Activated naive CD4-positive, alpha-beta T cell treated with anti-CD3 and anti-CD28 coated beads, Interleukin-2, amount 10 ng/mL, durations not matched to agents 7 days and 5 days (primary cell): Measurements from ENCODE around the gene FBXO15.

ENCODE experiments used
- CTCF ChIA-PET: fragments of 350-600 bp; sonication (Branson Sonifier 250); formaldehyde crosslinking; loops from one replicate; lab custom pipeline; 2021; ENCODE audit warnings: antibody characterized with exemption; lab: Charles Lee
- DNase-seq: peaks from one replicate; pipeline ENCODE4 v3.0.0-alpha.2; 2020
- H3K27ac Mint-ChIP-seq: one replicate; pipeline ENCODE4 v1.8.0; 2021; ENCODE audit warnings: mild to moderate bottlenecking, moderate library complexity, mixed read lengths
- H3K27me3 Mint-ChIP-seq: one replicate; pipeline ENCODE4 v1.8.0; 2021; ENCODE audit warnings: mild to moderate bottlenecking, mixed read lengths
- H3K36me3 Mint-ChIP-seq: one replicate; pipeline ENCODE4 v1.8.0; 2021; ENCODE audit warnings: mixed read lengths
- H3K4me1 Mint-ChIP-seq: one replicate; pipeline ENCODE4 v1.8.0; 2021; ENCODE audit warnings: mixed read lengths
- H3K4me3 Mint-ChIP-seq: one replicate; pipeline ENCODE4 v1.8.0; 2021; ENCODE audit warnings: mild to moderate bottlenecking, moderate library complexity, mixed read lengths
- H3K9me3 Mint-ChIP-seq: one replicate; pipeline ENCODE4 v1.8.0; 2021; ENCODE audit warnings: mixed read lengths

FBXO15 gene, protein sequence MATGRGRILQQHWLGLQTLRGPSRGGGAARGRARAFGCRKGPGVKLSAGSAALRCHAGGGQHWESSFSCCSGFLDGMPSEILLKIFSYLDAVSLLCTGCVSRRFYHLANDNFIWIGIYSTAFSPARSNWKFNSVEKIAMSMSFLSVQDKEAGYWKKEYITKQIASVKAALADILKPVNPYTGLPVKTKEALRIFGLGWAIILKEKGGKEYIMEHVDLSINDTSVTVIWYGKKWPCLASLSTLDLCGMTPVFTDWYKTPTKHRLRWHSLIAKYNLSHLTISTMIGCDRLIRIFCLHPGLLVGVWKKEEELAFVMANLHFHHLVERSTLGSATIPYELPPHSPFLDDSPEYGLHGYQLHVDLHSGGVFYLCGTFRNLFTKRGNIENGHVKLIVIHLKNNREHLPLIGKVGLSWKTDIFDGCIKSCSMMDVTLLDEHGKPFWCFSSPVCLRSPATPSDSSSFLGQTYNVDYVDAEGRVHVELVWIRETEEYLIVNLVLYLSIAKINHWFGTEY

DNA sequence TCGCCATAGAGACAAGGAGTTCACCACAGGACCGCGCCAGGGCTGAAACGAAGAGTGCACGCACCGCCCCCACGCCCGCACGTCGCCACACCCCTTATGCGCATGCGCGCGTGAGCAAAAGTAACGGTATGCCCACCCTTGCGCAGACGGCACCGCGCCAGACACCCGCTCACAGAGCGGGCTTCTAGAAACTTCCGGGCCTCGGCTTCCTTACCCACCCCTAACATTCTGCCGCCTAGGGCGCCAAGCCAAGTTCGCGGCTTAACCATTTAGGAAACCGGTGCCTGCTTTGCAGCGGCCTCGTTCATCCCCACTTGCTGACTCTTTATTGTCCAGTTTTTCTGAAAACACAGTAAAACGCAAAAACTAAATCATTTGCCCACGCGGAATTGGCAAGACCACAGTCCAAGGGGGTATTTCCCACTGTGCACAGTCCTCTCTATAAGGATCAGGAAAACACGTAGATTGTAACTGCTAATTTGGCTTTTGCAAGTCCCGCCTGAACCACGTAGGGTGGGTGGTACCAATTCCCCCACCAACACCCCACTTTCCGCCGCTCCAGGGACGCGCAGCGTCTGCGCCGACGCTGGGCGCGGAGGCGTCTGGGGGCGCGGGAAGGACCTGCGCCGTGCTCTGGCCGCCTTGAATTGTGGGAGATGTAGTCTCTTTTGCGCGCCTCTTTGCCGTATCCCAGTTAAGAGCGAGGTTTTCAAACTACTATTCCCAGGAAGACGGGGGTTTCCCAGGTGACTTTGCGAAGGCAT lies at the start of gene FBXO15, which contains the start of gene TIMM21:
TSS of gene FBXO15 (minus strand) at position 56 of the 764 bp plus-strand sequence. CDS start at position 7, 49 bp downstream.
TSS of gene TIMM21 (plus strand) at position 745 of the 764 bp plus-strand sequence. CDS start 286 bp downstream, outside the sequence.
- Mint-ChIP-seq H3K4me3 (peak within 1 kb of the TSS; percentile 95), H3K27me3 (peaks cover 4% of the 10 kb centered on the region), H3K4me1 (peaks cover 50% of the 10 kb centered on the region), H3K27ac (peak within 1 kb of the TSS; percentile 100), H3K9me3 (no peaks in the 10 kb centered on the region), H3K36me3 (peaks cover 18% of the 10 kb centered on the region)
- DNase-seq, result peak; percentile 97
- CTCF ChIA-PET, result interaction anchor here (1.0 kb wide), 1 partner anchor 8 kb away, joined by 3 read pairs; no protein-coding TSS in a partner anchor

DNA sequence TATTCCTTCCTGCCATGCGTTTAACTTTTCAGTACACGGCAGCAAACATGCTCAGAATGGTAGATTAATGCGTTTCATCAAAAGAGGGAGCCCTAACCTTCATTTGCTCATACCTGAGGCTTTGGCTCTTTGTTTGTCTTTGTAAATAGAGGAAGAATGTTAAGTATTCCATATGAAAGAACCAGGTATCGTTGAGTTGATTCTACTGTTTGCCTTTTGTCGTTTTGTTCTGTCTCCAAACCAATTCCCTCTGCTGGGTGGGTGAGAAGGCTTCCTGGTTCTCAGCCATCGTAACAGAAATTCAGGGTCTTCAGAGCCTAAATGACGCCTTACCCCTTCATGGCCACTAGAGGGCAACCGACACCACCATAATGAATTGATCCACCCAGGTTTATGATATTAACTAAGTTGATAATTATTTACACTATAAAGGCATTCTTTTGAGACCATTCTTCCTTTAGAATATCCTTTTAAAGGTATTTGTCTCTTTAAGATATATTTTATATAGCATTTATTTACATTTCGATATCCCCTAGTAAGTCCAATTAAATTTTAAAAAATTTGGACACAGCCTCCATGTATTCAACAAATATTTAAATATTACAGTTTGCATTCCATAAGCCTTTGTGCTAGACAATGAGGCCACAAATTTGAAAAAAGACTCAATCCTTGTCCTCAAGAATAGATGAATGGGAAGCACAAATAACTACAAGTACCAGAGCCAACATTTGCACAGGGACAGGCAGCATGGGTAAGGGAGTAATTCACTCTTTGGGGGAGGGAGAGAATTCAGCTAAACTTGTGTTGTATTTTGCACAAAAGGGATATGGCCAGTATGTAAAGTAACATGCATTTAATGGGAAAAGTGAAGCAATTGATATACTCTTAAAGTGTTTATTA lies 48.8 kb upstream of the FBXO15 start:
- no peaks in the 10 kb centered on the region for H3K36me3 Mint-ChIP-seq
- H3K27me3 Mint-ChIP-seq, result peaks cover 25% of the 10 kb centered on the region
- H3K4me1 Mint-ChIP-seq, result peaks cover 2% of the 10 kb centered on the region
- no peak overlapping the region for H3K27ac Mint-ChIP-seq
- H3K9me3 Mint-ChIP-seq, result no peaks in the 10 kb centered on the region
- CTCF ChIA-PET, result interaction anchor here (0.5 to 4.0 kb wide), 14 partner anchors 55 to 373 kb away, joined by 3 to 31 read pairs (median 5); no protein-coding TSS in a partner anchor
- peak overlapping the region; percentile 48 for H3K4me3 Mint-ChIP-seq
- peak; percentile 63 for DNase-seq

DNA sequence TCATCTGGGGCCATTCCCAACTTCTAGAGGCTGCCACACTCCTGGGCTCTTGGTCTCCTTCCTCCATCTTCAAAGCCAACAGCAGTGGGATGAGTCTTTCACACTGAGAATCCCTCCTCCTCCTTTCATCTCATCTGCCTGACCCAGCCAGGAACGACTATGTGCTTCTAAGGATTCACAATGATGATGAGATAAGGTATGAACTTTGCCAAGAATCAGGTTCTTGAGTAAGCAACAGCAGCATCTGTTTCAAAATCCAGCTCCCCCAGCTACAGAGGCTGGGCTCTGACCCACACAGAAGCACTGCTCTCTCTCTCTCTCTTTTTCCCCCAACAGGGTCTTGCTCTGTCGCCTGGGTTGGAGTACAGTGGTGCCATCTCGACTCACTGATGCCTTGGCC lies 47.1 kb upstream of the FBXO15 start:
- Mint-ChIP-seq H3K27me3 (peaks cover 20% of the 10 kb centered on the region), H3K36me3 (no peaks in the 10 kb centered on the region), H3K27ac (no peak overlapping the region), H3K9me3 (no peaks in the 10 kb centered on the region), H3K4me1 (peaks cover 2% of the 10 kb centered on the region), H3K4me3 (no peak overlapping the region)
- no peak for DNase-seq
- CTCF ChIA-PET, result interaction anchor here (1.5 kb wide), 1 partner anchor 147 kb away, joined by 6 read pairs; no protein-coding TSS in a partner anchor

DNA sequence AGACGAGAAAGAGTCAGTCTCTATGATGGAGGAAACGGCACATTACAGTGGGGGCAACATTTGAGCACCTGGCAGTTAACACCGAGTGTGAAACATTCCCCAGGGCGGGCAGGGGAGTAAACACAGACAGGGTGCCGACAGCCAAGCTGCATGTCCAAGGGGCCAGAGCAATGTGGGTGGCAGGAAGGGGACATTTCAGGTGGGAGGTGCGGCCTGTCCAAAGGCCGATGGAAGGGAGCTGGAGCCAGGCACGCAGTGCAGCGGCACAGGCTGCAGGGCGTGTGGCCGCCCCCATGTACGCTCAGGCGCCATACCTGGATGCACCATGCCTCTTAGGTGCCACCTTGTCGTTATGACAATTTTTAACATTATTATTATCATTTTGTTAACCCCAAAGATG lies 43.9 kb upstream of the FBXO15 start:
- no peak overlapping the region for H3K27ac Mint-ChIP-seq
- no peak overlapping the region for H3K4me3 Mint-ChIP-seq
- peaks cover 2% of the 10 kb centered on the region for H3K4me1 Mint-ChIP-seq
- CTCF ChIA-PET, result no interaction called here
- no peaks in the 10 kb centered on the region for H3K36me3 Mint-ChIP-seq
- DNase-seq, result no peak
- H3K27me3 Mint-ChIP-seq, result peaks cover 24% of the 10 kb centered on the region
- H3K9me3 Mint-ChIP-seq, result no peaks in the 10 kb centered on the region

DNA sequence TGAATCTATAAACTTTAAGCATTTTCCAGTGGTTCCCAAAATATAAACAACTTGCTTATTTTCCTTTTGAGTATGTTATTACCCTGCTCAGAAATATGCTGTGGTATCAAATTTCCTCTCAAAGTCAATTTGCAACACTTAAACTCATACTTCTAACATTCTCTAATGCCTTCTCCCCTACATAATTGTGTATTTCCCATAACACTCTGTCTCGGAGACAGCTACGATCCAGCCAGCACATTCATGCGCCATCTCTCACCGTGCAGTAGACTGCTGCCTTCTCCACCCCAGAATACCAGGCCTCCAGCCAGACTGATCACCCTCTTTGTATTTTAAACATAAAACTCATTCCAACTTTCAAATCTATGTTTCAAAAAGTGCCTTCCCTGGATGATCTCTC lies 42.5 kb upstream of the FBXO15 start:
- peaks cover 25% of the 10 kb centered on the region for H3K27me3 Mint-ChIP-seq
- H3K4me1 Mint-ChIP-seq, result no peaks in the 10 kb centered on the region
- no peaks in the 10 kb centered on the region for H3K36me3 Mint-ChIP-seq
- no peaks in the 10 kb centered on the region for H3K9me3 Mint-ChIP-seq
- no peak for DNase-seq
- CTCF ChIA-PET, result interaction anchor here (1.5 kb wide), 1 partner anchor 107 kb away, joined by 3 read pairs; no protein-coding TSS in a partner anchor
- no peak overlapping the region for H3K27ac Mint-ChIP-seq
- H3K4me3 Mint-ChIP-seq, result no peak overlapping the region

DNA sequence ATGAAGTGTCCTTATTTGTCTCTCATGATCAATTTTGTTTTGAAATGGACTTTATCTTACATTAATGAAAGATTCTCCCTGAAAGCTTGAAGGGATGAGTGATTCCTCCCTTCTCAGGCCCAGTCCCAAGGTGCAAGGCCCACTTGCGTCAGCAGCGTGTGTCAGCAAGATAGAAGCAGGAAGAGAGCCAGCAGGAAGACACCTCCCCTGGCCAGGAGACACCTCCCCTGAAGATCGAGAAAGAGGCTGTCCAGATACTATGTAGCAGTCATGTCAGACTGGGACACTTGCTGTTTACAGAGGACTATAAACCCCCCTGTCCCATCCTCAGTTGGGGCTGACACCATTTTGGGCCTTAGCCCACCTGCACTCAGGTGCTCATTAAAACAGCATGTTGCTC lies 39.0 kb upstream of the FBXO15 start:
- Mint-ChIP-seq H3K4me1 (no peaks in the 10 kb centered on the region), H3K4me3 (no peak overlapping the region), H3K27ac (no peak overlapping the region), H3K27me3 (peaks cover 14% of the 10 kb centered on the region), H3K36me3 (no peaks in the 10 kb centered on the region), H3K9me3 (no peaks in the 10 kb centered on the region)
- DNase-seq, result no peak
- CTCF ChIA-PET, result no interaction called here

DNA sequence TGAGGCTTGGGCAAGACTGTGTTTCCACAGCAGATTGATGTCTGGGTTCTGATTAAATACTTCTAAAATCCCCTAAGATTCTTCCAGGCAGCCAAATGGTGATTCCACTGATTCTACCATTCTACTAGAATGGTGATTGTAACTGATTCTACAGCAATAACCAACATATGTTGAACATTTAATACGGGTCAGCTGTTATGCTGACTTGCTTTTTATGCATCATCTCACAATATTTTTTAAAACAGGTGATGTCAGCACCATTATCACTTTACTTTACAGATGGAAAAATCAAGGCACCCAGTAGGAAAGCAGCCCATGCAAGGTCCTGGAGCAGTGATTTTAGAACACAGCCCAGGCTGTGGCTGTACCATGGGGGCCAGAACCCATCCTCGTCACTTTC lies 38.2 kb upstream of the FBXO15 start:
- Mint-ChIP-seq H3K4me3 (no peak overlapping the region), H3K36me3 (no peaks in the 10 kb centered on the region), H3K27ac (no peak overlapping the region), H3K4me1 (no peaks in the 10 kb centered on the region), H3K27me3 (peaks cover 14% of the 10 kb centered on the region), H3K9me3 (no peaks in the 10 kb centered on the region)
- CTCF ChIA-PET, result no interaction called here
- DNase-seq, result no peak

DNA sequence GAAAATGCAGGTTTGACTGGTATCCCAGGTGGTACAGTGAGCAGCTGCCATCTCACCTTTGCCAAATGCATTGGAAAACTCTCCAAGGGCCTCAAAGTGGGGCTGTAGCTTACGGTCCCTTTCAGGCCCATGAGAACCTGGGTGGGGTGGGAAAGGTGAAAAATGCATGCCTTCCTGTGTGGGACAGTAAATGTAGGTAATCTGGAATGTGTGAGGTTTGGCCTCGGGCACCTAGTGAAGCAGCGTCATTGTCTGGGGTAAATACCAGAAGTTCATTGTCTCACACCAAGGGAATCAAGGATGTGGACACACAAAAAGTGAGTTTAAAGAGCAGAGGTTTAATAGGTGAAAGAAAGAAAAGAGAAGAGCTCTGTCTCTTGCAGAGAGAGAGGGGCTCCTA lies 37.2 kb upstream of the FBXO15 start:
- no peaks in the 10 kb centered on the region for H3K4me1 Mint-ChIP-seq
- H3K27me3 Mint-ChIP-seq, result peaks cover 19% of the 10 kb centered on the region
- no peak overlapping the region for H3K4me3 Mint-ChIP-seq
- H3K27ac Mint-ChIP-seq, result no peak overlapping the region
- H3K9me3 Mint-ChIP-seq, result no peaks in the 10 kb centered on the region
- CTCF ChIA-PET, result no interaction called here
- DNase-seq, result no peak
- no peaks in the 10 kb centered on the region for H3K36me3 Mint-ChIP-seq

DNA sequence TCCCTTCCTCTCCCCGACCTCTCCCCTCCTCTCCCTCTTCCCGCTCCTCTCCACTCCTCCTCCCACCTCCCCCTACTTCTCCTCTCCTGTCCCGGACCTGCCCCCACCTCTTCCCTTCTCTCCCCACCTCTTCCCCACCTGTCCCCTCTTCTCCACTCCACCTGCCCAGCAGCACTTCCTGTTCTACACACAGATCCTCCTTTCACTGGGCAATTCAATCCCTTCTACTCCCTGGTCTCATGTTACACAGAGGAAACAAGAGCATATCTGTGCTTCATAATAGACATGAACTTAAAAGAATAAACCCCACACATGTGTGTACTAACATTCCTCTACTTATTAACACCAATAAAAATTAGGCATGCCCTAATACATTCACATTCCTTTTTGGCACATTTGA lies 35.5 kb upstream of the FBXO15 start:
- DNase-seq, result no peak
- no peak overlapping the region for H3K27ac Mint-ChIP-seq
- H3K4me3 Mint-ChIP-seq, result no peak overlapping the region
- CTCF ChIA-PET, result no interaction called here
- peaks cover 16% of the 10 kb centered on the region for H3K27me3 Mint-ChIP-seq
- H3K36me3 Mint-ChIP-seq, result no peaks in the 10 kb centered on the region
- no peaks in the 10 kb centered on the region for H3K9me3 Mint-ChIP-seq
- no peaks in the 10 kb centered on the region for H3K4me1 Mint-ChIP-seq

DNA sequence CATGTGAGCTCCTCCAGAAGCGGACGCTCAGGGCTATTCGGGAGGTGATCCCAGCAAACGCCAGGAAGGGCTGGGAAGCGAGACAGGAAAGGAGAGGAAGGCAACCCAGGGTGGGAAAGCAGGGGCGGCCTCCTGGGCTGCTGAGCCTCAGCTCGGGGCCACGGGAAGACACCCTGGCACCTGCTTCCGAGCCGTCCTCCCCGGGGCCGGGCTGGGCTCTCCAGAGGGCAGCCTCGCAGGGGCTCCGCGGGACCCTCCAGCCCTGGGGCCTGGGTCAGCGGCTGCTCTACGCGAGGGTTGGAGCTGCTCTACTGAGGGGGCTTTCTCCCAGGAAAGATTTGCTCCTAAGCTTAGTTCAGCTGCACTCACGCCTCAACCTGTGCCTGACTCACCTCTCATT lies 34.7 kb upstream of the FBXO15 start:
- CTCF ChIA-PET, result no interaction called here
- Mint-ChIP-seq H3K4me3 (no peak overlapping the region), H3K36me3 (no peaks in the 10 kb centered on the region), H3K27ac (no peak overlapping the region), H3K4me1 (no peaks in the 10 kb centered on the region), H3K9me3 (no peaks in the 10 kb centered on the region), H3K27me3 (peaks cover 16% of the 10 kb centered on the region)
- DNase-seq, result no peak

DNA sequence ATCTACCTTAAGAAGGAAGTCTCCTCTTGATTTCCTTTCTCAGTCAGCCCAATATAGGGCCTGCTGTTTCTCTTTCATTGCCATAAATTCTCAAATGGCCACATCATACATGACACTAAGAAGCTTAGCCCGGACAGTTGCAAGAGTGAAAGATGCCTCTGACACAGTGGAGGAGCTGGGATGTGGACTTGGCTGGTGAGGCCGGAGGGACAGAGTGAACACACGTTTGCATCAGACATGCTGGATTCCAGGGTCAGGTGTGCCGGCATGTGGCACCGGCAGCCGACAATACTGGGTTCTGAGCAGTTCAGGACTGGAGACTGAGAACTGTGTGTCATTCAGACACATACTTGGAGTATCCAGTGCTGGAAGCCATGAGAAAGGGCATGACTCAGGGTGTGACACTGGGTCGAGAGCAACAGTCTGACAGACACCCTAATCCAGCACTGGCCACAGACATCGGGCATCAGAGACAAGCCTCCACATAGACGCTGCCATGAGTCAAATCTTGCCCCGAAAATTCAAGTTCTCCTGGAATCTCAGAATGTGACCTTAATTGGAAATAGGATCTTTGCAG lies 32.1 kb upstream of the FBXO15 start:
- no peak overlapping the region for H3K27ac Mint-ChIP-seq
- H3K9me3 Mint-ChIP-seq, result no peaks in the 10 kb centered on the region
- no peaks in the 10 kb centered on the region for H3K4me1 Mint-ChIP-seq
- no peaks in the 10 kb centered on the region for H3K36me3 Mint-ChIP-seq
- H3K27me3 Mint-ChIP-seq, result peaks cover 19% of the 10 kb centered on the region
- no peak for DNase-seq
- CTCF ChIA-PET, result no interaction called here
- H3K4me3 Mint-ChIP-seq, result no peak overlapping the region

DNA sequence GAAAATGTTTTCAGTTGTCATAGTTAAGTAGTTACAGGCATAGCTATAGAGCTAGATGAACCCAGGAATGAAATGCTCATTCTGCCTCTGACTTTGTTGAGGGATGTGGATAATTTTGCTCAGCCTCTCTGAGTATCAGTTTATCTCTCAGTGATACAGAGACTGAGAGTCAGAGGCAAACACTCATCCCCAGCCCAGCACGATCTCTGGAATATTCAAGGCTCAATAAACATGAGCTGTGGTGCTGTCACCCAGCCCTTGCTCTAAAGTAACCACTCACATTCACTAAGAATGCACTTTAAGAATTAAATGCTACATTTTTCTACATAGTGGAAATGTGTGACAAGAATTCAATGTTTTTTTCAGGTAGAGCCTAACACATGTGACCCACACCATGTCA lies 31.2 kb upstream of the FBXO15 start:
- no peaks in the 10 kb centered on the region for H3K4me1 Mint-ChIP-seq
- no peaks in the 10 kb centered on the region for H3K9me3 Mint-ChIP-seq
- CTCF ChIA-PET, result no interaction called here
- peaks cover 18% of the 10 kb centered on the region for H3K27me3 Mint-ChIP-seq
- no peak for DNase-seq
- no peak overlapping the region for H3K27ac Mint-ChIP-seq
- no peaks in the 10 kb centered on the region for H3K36me3 Mint-ChIP-seq
- no peak overlapping the region for H3K4me3 Mint-ChIP-seq

DNA sequence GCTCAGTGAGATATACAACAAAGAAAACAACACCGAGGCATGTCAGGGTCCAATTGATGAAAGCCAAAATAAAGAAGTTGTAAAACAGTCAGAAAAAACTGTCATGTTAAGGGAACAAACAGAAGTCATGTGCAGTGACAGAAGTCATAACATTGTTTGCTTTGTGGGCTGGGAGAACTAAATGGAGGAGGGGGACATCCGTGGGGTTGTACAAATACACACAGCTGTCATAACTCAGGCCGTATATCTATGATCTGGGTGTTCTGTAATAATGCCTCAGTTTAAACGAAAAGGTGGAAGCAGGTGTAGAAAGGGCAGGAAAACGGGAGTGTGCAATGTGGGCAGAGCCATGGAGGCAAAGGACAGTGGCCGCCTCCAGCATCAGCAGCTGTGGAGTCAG lies 28.0 kb upstream of the FBXO15 start:
- CTCF ChIA-PET, result no interaction called here
- no peaks in the 10 kb centered on the region for H3K9me3 Mint-ChIP-seq
- peaks cover 39% of the 10 kb centered on the region for H3K27me3 Mint-ChIP-seq
- no peaks in the 10 kb centered on the region for H3K4me1 Mint-ChIP-seq
- H3K27ac Mint-ChIP-seq, result no peak overlapping the region
- DNase-seq, result no peak
- H3K4me3 Mint-ChIP-seq, result no peak overlapping the region
- no peaks in the 10 kb centered on the region for H3K36me3 Mint-ChIP-seq
